Measurements from ENCODE around the gene STX10.

DNA sequence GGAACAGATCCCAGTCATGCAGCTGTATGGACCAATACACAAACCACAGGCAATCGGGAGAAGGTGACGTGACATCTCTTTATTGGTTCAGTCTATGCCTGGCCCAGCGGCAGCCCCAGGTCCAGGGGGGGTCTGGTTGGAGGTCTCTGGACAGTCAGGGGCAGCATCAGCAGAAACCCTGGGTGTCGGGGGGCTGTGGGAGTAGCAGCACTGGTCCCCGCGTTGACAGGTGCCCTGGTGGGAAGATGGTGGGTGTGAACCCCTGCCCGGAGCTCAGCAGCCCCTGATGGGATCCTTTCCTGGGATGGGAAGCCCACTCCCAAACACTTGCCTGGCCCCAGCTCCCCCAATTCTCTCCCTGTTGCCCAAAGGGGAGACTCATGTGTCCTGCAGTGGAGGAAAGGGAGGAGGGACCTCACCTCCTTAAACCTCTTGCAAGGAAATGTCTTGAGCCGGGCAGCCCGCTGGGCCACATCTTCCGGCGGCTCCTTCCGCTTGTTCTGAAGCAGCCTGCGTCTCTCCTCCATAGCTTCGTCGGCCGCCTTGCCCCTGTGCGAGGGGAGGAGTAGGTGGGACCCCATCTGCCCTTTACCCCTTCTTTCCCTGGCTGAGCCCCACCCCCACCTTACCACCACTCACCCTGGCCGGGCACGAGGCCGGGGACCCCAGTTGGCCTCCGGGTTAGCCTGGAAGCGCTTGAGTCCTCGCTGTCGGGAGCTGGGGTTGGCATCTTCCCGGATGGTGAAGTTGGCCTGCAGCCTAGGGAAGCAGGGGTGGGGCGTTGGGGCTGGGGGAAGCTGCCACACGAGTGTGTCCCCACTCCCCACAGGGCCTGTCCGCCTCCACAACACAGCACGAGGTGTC lies 45.1 kb downstream of the STX10 start:
- TF ChIP-seq, protein P1, sequence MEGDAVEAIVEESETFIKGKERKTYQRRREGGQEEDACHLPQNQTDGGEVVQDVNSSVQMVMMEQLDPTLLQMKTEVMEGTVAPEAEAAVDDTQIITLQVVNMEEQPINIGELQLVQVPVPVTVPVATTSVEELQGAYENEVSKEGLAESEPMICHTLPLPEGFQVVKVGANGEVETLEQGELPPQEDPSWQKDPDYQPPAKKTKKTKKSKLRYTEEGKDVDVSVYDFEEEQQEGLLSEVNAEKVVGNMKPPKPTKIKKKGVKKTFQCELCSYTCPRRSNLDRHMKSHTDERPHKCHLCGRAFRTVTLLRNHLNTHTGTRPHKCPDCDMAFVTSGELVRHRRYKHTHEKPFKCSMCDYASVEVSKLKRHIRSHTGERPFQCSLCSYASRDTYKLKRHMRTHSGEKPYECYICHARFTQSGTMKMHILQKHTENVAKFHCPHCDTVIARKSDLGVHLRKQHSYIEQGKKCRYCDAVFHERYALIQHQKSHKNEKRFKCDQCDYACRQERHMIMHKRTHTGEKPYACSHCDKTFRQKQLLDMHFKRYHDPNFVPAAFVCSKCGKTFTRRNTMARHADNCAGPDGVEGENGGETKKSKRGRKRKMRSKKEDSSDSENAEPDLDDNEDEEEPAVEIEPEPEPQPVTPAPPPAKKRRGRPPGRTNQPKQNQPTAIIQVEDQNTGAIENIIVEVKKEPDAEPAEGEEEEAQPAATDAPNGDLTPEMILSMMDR (IDR thresholded peaks at IDR 0.05; ENCODE audit: low read length) = no peak
- TF ChIP-seq EZH2 (IDR thresholded peaks at IDR 0.05; ENCODE audit: borderline replicate concordance, low read length) = no peak
